Right atrium auricular region (tissue), 2 donors: ENCODE results near the gene TIMM44. TPM values are rescaled to one million over a fixed set of nuclear protein-coding genes. Genes with fewer than 3 reads are reported as not detected.

Experiments
- DNase-seq: peaks from one replicate; pipeline ENCODE4 v3.0.0-alpha.2; 2019; ENCODE audit warnings: low spot score
- H3K27ac ChIP-seq, 2 donors: fragments of 200-600 bp; sonication (generic); 1 replicate in 1 of 2; 2 replicates in 1 of 2; pipeline ENCODE4 v1.5.1; 2016 to 2019
- H3K27me3 ChIP-seq, 2 donors: fragments of 200-600 bp; sonication (generic); one replicate each; pipeline versions ENCODE4 v1.5.1 to v1.6.0; 2017 to 2019
- H3K36me3 ChIP-seq: fragments of 200-600 bp; sonication (generic); one replicate; pipeline ENCODE4 v1.5.1; 2016
- H3K4me1 ChIP-seq, 2 donors: fragments of 200-600 bp; sonication (generic); one replicate each; pipeline versions ENCODE4 v1.5.1 to v1.6.0; 2017 to 2019
- H3K4me3 ChIP-seq, 2 donors: fragments of 200-600 bp; sonication (generic); 1 replicate in 1 of 2; 2 replicates in 1 of 2; pipeline ENCODE4 v1.5.1; 2017 to 2019; ENCODE audit warnings: mild to moderate bottlenecking in 1 of 2, moderate library complexity in 1 of 2
- H3K9me3 ChIP-seq, 2 donors: fragments of 200-600 bp; sonication (generic); one replicate each; pipeline ENCODE4 v1.5.1; 2019
- CTCF ChIP-seq, 2 donors: fragments of 200-600 bp; sonication (generic); IDR thresholded peaks; one replicate each; pipeline ENCODE4 v1.5.1; 2019; ENCODE audit warnings: antibody characterized with exemption in 2 of 2
- total RNA-seq, 2 donors: library from RNA; depleted of rRNA; stranded (reverse); fragments of >200 nt; gene quantifications; one replicate each; pipeline ENCODE4 v1.1.0, GENCODE V29; 2016

TIMM44 gene
- total RNA-seq, 2 donors from 2014 or later: 49.1 to 64.1 TPM

DNA sequence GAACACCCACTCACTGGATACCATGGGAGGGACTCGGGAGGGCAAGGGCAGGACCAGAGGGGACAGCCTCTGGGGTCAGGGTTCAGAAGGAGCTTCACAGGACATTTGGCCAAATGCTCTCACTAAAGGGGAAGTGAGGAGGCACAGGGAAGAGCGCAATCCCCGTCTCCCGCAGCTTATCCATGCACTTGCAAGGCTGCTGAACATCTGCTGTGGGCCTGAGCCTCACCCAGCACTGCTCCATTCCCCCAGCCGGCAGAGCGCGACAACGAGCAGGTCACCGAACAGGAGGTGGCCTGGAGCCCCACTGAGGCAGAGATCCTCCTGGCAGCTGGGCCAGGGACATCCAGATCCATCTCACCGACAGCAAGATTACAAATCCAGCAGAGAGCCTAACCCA is 38.6 kb upstream of the TIMM44 start:
- no peak for DNase-seq
- Histone ChIP-seq H3K4me3 (no peak overlapping the region), H3K9me3 (no peaks in the 10 kb centered on the region), H3K27ac (peak overlapping the region; percentile 61 to 79), H3K4me1 (peaks cover 0 to 64% of the 10 kb centered on the region in 2 donors), H3K36me3 (peaks cover 39% of the 10 kb centered on the region), H3K27me3 (no peaks in the 10 kb centered on the region)
- TF ChIP-seq CTCF (IDR thresholded peaks at IDR 0.05): no peak

DNA sequence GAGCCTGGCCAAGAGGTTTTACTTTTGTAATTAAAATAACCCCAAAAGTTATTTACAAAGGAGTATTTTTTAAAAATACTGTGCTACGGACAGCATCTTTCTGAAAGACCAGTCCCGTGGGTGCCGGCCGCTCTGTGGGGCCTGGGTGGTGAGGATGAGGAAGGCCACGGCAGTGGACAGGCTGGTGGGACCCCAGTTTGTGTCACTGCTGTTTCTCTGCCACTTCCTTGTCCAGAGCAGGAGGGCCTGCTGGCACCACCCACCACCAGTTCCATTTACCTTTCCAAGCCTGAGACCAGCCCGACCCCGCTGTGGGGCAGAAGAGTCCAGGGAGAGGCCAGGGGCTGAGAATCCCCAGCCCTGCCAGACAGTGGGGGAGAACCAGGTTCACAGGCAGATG is 38.2 kb upstream of the TIMM44 start:
- DNase-seq: no peak
- no peak for TF ChIP-seq CTCF (IDR thresholded peaks at IDR 0.05)
- no peak overlapping the region for H3K4me3 ChIP-seq
- peaks cover 0 to 60% of the 10 kb centered on the region in 2 donors for H3K4me1 ChIP-seq
- H3K9me3 ChIP-seq: no peaks in the 10 kb centered on the region
- H3K36me3 ChIP-seq: peaks cover 40% of the 10 kb centered on the region
- H3K27ac ChIP-seq: peak overlapping the region; percentile 61 to 79
- H3K27me3 ChIP-seq: no peaks in the 10 kb centered on the region

DNA sequence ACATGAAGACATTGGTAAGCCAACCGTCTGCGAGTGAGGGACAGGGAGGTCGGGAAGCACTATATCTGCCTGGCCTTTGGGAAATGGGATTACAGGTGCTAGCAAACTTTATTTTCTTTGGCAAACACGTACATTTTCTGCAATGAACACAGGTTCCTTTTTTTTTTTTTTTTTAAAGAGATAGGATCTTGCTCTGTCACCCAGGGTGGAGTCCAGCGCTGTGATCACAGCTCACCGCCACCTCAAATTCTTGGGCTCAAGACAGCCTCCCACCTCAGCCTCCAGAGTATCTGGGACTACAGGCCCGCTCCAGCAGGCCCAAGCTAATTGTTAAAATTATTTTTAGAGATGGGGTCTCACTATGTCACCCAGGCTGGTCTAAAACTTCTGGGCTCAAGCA is 37.7 kb upstream of the TIMM44 start:
- no peak for DNase-seq
- Histone ChIP-seq H3K27me3 (no peaks in the 10 kb centered on the region), H3K4me3 (no peak overlapping the region), H3K36me3 (peaks cover 40% of the 10 kb centered on the region), H3K27ac (peak overlapping the region in 1 of 2 donors; percentile 79), H3K4me1 (peaks cover 0 to 55% of the 10 kb centered on the region in 2 donors), H3K9me3 (no peaks in the 10 kb centered on the region)
- TF ChIP-seq CTCF (IDR thresholded peaks at IDR 0.05): no peak

DNA sequence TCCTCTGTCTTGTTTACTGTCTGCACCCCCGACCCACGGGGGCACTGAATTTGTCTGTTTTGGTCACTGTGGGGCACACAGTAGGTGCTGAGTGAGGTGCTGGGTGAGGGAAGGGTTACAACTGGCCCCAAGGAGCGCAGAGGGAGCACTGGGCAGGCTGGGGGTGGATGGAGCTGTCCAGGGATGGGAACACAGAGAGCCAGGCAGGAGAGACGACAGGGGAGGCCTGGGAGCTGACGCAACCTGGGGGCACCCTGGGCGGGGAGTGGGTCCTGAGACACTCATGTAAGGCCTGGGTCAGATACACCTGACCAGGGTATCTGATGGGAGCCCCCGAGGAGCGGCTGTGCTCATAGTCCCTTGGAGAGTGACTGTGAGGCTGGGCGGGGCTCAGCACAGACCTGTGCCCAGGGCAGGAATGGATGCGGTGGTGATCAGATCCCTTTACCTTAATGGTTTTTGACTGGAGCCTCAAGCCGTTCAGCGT is 37.2 kb upstream of the TIMM44 start:
- Histone ChIP-seq H3K27me3 (no peaks in the 10 kb centered on the region), H3K36me3 (peaks cover 40% of the 10 kb centered on the region), H3K9me3 (no peaks in the 10 kb centered on the region), H3K27ac (no peak overlapping the region), H3K4me3 (no peak overlapping the region), H3K4me1 (peaks cover 0 to 52% of the 10 kb centered on the region in 2 donors)
- no peak for TF ChIP-seq CTCF (IDR thresholded peaks at IDR 0.05)
- DNase-seq: no peak

DNA sequence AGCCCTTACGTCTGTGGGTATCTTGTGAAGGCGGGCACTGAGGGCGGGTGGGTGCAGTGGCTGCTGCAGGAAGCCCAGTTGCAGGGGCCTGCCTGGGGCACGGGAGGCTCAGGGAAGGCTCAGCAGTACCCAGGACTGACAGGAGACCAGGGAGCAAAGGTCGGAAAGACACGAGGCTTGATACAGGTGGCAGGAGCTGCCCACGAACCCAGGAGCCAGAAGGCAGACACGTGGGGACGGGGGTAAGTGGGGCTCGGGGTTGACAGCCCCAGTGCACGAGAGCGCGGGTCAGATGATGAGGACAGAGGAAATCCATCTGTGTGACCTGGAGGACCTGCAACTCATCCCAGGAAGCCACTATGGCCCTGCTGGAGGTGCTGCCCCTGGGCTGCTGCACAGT is 36.7 kb upstream of the TIMM44 start:
- H3K4me3 ChIP-seq: no peak overlapping the region
- H3K4me1 ChIP-seq: peaks cover 0 to 57% of the 10 kb centered on the region in 2 donors
- H3K36me3 ChIP-seq: peaks cover 40% of the 10 kb centered on the region
- TF ChIP-seq CTCF (IDR thresholded peaks at IDR 0.05): no peak
- no peaks in the 10 kb centered on the region for H3K9me3 ChIP-seq
- H3K27ac ChIP-seq: no peak overlapping the region
- DNase-seq: no peak
- H3K27me3 ChIP-seq: no peaks in the 10 kb centered on the region

DNA sequence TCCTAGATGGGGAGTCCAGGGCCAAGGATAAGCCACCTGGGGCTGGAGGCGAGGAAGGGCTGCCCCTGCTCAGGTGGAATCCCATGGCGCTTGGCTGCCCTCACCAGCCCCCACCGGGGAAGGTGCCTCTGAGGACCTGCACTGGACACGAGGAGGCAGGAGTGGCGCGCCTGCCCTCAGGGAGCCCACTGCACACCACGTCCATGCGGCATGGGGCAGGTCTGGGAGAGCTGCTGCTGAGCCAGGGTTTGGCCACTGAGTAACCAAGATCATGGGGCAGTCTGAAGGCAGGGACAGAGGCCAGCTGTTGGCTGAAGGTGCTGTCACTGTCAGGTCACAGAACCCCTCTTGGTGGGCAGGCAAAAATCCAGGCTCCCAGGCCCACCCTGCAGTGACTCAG is 36.1 kb upstream of the TIMM44 start:
- no peaks in the 10 kb centered on the region for H3K9me3 ChIP-seq
- no peak overlapping the region for H3K4me3 ChIP-seq
- DNase-seq: no peak
- H3K4me1 ChIP-seq: peaks cover 0 to 61% of the 10 kb centered on the region in 2 donors
- H3K36me3 ChIP-seq: peaks cover 40% of the 10 kb centered on the region
- no peak overlapping the region for H3K27ac ChIP-seq
- no peak for TF ChIP-seq CTCF (IDR thresholded peaks at IDR 0.05)
- no peaks in the 10 kb centered on the region for H3K27me3 ChIP-seq
